ENCODE measurements around the gene MGMT.

Gene MGMT

DNA sequence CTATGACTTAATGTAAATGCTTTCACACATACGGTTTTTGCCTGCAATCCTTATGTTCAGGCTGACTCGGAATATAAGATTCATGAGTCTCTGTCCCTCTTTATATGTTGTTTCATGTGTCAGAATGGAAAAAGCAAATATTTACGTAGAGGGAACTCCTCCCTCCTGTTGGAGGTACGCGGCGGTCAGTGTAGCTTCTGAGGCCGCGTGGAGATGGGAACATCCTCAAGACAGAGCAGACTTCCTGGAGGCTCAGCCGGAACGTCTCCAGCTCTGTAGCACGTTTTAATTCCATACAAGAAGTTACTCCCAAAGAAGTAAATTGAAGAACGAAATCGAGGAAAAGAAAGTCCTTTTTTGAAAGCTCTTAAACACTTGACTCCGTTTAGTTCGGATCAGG, 248.8 kb downstream of the MGMT start:
- no peak for DNase-seq

DNA sequence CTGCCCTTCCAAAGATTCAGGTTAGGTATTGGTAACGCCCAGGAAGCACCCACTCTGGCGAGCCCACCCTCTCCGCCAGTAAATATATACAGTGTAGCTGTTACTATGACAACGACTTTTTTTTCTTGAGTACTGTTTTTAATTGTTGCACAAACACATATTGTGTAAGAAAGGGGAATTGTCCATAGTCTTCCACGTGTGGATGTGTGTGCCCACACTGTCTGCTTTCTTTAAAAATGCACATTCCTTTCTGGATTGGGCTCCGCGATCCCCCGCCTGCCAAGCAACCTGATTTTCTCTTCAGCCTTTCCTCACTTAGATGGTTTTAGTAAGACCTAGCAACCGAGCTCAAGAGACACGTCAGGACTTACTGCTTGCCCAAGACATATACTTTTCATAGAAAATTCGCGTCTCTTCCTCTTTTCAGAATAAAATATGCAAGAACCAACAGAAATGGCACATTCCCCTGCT, 249.2 kb downstream of the MGMT start:
- DNase-seq: no peak

DNA sequence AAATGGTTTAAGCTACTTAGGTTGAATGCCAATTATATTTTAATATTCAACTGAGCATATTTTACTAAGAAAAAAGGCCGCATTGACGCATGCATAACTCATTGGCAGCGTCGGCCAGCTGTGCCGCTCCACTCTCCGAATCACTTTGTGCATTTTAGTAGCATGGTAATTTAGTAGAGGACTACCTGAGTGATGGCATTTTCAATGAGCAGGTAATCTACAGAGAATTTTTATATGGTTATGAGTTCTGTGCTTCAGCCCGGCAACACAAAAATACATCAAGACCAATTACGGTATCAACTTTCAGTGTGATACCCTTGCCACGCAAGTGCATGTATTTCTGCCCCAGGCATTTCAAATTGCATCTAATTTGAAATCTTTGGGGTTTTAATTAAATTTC, 249.8 kb downstream of the MGMT start:
- DNase-seq: no peak

DNA sequence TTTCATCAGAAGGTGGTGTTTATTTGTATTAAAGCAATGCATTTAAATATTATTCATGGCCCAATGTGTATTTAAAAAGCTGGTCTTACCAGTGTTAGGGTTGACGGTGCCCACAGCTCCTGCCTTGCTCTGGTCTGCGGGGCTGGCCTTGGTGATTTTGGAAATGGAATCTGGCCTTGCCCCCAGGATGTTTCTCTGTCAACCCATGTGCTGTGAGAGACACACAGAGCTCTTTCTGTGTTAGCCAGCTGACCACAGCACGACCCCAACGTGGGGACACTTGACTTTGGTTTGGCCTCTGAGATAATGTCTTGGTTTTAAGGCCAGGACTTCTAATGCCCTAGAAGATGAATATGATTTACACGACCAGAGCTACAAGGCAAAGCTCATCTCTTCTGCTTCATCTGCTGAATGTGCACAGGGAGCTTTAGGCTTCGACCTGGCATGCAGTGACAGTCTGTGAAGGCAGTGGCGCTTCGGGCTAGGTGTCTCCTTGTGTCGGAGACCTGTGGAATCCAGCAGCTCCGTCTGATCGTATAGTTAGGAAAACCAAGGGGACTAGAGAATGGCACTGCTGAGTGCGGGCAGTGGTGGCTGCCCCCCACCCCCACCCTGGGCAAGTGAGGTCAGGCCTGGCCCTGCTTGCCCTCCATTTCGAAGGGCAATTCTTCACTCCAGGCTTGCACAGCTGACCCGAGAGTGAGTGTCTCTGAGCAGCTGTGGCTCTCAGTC, 250.9 kb downstream of the MGMT start:
- DNase-seq: no peak

DNA sequence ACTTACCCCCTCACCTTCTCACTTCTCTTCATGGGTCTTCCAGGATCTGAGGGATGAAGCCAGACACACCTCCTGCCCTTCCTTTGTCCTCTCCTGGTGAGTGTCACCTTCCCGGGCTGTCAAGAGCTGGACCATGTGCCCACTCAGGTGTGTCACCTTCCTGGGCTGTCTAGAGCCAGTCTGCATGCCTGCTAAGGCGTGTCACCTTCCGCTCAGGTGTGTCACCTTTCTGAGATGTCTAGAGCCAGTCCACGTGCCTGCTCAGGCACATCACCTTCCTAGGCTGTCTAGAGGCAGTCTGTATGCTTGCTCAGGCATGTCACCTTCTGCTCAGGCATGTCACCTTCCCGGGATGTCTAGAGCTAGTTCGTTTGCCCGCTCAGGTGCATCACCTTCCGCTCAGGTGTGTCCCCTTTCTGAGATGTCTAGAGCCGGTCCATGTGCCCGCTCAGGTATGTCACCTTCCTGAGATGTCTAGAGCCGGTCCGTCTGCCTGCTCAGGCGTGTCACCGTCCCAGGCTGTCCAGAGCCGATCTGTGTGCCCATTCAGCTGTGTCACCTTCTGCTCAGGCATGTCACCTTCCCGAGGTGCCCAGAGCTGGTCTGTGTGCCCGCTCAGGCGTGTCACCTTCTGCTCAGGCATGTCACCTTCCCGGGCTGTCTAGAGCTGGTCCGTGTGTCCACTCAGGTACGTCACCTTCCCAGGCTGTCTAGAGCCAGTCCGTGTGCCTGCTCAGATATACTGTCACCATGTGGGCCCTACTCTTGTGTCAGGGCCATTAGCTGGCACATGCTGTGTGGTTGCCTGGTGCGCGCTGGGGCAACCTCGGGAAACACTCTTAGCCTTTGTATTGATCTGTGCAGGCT, 251.7 kb downstream of the MGMT start:
- DNase-seq: no peak

DNA sequence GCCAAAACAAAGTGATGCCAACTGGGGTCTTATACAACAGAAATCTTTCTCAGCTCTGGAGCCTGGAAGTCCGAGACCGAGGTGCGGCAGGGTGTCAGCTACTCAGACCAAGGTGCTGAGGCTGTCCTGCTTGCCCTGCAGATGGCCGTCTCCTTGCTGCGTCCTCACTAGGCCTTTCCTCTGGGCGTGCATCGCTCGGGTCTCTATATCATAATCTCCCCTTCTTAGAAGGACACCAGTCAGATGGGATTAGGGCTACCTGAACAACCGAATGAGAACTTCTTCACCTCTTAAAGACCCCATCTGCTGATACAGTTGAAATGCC, 252.3 kb downstream of the MGMT start:
- no peak for DNase-seq

DNA sequence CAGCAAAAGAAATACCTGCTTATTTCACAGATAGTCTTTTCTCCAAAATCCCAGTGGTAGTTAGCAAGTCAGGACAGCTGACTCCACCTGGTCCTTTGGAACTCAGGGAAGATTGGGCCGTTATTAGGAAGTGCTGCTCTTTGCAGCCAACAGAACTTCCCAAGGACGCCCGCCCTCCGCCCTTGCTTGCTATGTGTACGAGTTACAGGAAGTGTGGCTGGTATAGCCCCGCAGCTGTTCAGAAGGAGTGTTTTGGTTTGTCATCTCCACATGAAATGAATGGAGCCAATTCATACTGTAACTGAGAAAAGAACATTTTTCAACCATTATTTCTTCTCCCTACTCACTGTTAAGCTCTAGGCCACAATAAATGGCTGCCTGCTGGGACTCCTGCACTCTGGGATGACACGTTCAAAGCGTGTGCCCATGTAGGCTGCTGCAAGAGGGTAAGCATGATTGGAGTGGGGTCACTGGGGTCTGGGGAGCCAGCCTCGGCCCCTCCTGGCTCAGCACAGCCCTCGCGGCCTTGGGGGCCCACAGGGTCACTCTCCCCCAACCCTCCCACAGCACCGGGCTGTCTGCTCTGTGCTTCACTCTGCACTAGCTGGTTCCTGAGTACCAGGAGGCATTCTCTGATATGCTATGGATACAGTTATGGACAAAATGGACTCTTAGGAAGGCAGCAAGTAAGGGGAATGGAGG, 253.0 kb downstream of the MGMT start:
- no peak for DNase-seq

DNA sequence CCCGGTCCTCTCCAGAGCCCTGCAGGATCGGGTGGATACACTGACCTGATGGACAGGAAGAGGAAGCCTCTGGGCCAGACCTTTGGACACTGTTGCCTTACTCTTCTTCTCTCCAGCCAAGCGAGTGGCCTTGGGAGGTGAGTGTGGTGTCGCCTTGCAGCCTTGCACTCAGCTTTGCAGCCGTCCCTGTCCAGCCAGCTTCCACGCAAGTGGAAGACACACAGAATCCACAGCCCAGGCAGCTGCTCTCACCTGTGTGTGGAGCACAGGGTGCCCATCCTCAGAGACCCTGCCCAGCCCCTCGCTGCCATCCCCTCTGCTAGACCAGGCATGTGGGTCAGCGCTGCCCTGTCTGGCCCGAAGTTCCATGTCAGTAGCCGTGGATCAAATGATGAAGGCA, 258.0 kb downstream of the MGMT start:
- no peak for DNase-seq

DNA sequence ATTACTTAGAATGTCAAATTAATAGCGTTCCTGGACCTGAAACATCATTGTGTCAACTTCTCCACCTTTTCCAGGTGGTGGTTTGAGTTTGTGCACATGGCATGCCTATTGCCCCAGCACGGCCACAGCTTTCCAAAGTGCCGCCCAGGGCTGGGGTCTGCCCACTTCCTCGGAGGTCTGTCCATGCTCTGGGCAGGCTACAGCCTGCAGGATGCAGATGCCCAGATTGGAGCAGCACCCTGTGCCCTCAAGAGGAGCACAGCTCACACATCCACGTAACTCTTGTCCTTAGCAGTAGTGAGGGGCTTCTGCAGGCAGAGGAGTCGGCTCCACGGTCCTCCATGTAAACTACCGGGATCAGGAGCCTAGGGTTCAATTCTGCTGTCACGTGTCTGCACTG, 258.4 kb downstream of the MGMT start:
- DNase-seq: no peak

DNA sequence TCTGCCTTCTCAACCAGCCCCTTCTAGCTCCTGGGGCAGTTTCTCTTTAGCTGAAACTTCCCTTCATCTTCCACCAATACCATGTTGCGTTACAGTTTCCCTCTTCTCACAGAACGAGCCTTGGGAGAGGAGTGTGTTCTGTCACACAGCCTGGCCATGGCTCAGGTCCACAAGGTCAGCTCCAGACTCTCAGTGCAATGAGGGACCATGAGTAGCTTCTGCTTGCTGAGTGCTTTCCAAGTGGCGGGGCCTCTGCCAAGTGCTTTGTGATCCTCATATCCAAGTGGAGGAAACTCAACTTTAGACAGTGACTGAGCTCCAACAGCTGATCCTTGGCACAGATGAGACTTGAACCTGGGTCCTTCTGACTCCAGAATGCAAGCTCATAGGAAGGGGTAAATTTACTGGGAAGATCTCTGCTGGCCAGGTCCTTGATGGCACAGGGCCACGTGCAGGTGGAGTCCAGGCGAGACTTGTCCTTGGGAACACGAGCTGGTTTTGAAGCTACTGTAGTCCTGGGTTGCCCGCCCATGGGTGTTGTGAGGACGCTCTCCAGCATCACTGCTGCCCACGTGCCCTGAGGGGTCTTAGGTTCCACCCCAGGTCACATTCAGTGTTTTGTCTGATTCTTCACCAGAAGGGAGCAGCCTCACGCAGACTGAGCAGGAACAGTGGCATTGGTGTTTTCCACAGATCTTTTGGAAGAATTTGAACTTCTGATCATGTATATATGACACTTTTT, 259.0 kb downstream of the MGMT start:
- DNase-seq: no peak

DNA sequence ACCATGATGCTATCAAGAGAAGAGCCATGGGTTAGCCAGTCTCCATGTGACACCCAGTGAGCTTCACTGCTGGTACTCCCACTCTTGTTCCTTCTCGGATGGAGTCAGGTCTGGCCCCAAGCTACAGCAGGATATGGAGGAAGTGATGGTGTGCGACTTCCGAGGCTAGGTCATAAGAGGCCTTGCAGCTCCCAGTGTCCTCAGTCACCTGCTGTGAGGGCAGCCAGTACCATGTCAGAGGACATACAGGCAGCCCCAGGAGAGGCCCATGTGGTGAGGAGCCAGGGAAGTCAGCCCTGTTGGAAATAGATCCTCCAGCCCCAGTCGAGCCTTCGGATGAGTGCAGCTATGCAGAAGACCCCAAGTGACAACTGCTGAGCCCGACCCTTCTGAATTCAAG, 260.0 kb downstream of the MGMT start:
- no peak for DNase-seq

DNA sequence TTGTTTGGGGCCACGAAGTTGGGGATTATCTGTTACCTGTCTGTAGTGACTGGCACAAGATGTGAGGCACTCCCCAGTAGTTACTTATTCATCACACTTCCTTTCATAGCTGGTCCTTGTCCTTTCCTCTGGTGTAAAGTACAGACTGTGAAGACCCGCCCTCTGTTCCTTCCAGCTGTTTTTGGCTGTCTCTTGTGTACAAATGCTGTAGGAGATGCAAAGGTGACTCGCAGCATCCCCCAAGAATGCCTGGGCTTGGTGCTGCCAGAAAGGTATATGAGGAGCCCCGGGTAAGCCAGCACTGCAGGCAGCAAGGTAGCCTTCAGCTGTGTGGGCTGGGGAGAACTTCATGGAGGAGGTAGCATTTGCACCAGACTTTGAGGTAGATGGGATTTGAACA, 260.5 kb downstream of the MGMT start:
- DNase-seq: no peak

DNA sequence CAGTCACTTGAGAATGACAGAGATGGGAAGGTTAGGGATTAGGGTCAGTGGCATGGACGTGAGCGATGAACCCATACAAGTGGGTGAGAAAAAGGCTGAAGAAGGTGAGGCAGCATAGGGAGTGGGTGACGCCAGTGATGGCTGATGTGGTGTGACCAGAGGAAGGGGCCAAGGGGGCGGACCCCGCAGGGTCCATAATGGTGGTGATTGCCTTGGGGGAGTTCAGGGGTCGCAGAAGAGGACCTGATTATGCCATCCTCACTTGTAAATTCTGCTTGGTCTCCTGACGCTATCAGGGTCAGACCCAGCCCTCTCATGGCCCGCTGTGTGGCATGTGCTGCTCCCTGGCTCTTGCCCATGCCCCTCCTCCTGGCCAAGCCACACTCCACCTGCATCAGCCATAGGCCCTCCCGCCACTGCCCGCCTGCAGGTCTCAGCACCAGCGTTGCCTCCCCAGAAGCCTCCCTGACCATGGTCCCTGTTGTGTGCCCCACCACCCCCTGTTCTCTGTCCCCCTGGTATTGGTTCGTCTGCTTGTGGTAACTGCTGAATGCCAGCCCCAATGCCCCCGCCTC, 261.3 kb downstream of the MGMT start:
- DNase-seq: no peak

DNA sequence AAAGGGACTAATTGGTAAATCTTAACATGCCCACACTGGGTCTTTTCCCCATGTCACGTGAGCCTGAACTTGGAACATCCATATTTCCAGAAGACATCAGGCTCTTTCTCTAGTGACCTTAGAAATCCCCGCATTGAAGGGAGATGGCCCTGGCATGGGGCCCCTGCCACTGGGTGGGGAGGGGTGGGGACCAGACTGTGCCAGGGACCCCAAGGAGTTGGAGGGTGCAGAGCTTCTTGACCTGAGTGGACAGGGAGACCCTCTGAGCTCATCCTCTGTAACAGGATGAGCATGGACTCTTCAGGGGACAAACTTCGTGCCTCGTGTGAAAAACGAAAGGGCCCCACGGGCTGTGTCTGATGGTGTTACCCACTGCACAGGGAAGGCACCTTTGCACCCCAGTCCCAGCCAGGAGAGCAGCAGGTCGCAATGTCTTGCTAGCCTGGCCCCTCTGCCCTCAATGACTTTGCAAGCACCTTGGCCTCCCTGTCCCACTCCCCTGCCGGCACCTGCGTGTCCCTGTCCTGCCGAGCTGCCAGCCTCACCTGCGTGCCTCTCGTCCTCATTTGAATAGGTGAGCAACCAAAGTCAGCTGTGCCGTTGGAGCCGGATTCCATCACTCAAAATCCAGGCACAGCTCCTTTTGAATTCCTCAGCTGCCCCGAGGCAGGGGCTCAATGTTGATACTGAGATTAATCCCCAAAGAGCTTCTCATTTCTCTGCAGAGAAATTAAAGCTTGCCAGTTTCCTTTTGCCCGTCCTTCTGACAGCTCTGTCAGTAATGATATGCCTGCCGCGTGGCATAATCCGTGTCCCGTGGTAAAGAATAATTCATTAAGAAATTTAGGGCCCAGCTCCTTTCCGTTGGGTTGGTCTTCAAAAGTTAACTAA, 262.1 kb downstream of the MGMT start:
- no peak for DNase-seq

DNA sequence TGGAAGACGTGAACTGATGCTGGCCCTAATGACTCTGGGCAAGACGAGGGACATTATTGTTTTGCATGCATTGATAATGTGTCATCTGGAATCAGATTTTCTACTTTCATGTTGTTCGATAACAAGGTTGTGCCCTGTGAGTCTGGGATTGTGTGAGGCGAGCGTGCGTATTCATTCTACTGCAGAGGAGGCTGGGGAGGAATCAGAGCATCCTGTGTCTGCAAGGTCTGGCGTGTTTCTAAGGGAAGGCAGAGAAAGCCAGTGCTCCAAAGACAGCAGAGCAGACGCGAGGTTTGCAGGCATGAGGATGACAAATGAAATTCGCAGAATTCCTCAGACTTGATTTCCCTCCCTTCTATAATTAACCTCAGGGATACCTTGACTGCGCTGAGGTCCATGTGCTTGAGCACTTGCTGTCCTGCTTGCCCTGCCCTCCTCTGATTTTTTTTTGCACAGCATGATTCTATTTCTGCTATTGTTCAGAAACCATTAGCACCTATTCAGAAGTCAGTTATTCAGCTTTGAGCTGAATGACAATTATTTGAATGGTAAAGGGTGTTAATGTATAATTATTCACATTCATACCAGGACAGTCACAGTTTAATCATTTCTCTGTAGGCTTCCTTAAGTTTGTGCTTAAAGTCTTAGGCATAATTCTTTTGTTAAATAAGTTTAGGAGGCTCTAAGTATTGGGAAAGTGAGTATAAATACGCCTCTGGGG, 263.4 kb downstream of the MGMT start:
- DNase-seq: no peak

DNA sequence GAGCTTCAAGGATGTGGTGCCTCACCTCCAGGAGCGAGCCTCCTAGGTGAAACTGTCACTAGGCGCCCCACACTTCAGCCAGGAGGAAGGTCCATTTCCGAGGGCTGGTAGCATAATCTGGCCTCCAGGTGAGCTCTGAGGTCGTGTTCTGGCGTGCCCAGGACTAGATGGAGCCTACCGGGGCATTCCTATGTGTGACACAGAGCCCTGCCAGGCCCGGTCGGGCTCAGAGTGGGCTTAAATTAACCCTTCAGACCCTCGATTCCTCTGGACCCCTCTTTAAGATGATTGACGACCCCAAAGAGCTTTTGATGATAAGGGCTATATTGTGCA, 263.9 kb downstream of the MGMT start:
- DNase-seq: no peak

DNA sequence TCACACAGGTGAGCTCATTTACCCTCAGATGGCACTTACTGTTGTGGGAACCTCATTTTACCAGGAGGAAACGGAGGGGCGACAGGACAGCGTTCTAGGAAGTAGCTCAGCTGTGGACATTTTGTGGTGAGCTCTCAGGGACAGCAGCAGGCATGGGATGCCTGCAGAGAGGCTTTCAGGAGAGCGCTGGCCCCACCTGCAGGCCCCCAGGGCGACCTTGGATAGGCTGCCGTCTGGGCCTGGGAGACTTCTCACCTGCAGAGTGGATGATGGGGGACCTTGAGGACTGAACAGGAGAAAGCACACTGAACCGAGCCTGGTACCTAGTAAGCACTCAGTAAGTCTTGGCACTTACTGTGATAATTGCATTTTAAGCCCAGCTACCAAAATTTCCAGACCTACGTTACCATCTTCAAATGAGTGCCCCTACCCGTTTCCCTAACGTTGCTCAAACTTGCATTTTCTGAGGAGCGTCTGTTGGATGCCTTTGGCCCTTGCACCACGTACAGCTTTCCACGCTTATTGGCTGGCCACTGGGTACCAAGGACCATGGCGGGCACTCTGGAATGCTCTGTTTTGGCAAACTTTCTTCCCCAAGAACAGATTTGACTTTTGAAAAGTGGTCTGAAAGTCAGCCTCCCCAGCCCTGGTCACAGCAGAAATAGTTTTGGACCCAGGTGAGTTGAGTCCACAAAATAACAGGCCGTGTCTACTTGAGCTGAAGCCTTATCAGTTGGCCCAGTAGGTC, 273.7 kb downstream of the MGMT start:
- no peak for DNase-seq

DNA sequence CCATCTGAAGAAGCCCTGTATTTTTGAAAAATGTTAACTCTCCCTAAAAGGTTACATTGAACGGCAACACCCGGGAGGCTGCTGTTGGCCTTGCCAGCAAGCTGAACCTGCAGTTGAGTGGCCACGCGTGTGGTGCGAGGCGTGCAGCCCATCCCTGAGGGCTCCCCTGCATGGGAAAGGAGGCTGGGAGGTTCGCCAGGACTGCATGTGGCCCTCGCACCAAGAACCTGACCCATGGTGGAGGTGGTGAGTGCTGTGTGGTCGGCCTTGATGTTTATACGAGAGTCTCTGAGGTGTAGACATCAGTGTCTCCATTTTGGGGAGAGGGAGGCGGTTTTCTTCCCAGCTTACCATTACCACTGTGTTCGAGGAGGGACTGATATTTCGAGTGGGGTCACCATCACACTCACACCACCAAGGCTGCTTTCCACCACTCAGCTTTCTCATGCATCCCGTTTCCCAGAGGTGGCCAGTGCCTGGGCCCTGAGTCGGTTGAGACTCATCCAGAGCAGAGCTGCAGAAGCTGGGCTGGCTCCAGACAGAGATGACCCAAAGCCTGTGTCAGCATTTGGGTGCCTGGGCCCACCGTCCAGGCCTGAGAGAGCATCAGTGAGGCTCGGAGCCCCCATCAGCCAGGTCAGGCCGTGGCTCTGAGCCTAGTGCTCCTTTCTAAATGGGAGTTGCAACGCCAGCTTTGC, 274.4 kb downstream of the MGMT start:
- no peak for DNase-seq

DNA sequence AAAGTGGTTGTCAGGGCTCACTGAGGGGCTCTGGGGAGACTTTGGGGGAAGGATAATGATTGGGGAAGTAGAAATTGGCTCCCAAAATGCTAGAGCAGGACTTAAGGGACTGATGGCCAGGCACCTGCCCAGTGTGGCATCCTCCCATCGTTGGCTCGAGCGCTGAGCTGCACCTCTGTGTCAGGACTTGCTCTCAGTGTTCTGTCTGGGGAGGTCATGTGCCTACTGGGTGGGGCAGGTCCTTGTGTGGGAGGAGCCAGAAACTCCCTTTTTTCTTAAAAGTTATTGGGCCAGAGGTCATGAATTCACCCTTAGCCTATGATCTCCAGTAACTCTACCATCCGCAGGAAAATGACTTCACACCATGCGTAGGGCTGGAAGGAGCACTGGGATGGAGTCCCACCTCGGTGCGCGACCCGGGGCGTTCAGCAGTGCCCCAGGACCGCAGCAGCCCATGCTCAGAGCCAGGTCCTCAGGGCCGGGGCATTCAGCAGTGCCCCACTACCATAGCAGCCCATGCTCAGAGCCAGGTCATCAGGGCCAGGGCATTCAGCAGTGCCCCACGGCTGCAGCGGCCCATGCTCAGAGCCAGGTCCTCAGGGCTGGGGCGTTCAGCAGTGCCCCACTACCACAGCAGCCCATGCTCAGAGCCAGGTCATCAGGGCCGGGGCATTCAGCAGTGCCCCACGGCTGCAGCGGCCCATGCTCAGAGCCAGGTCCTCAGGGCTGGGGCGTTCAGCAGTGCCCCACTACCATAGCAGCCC, 275.1 kb downstream of the MGMT start:
- DNase-seq: no peak
